Limb (tissue), 2 donors: ENCODE results near the gene CYP8B1.
"Not testable (repeated sequence)": the region's sequence is repeated elsewhere in the genome, so short reads cannot be mapped to it uniquely, and the experiment has no call there.

Experiments
- DNase-seq, 2 donors: peaks; one replicate each; pipeline ENCODE4 v3.0.0-alpha.2; 2016; ENCODE audit errors: extremely low spot score in 2 of 2

The CYP8B1 gene

GRCh38 chr3:42886294-42886822 lies 10.7 kb upstream of the CYP8B1 start:
- DNase-seq, result no peak

GRCh38 chr3:42884324-42884723 lies 8.6 kb upstream of the CYP8B1 start:
- DNase-seq, result no peak

GRCh38 chr3:42883251-42883930 lies 7.7 kb upstream of the CYP8B1 start:
- not testable (repeated sequence) for DNase-seq

GRCh38 chr3:42880601-42881451 lies 5.1 kb upstream of the CYP8B1 start:
- DNase-seq, result peak; percentile 88 to 89

GRCh38 chr3:42880183-42880582 lies 4.5 kb upstream of the CYP8B1 start:
- DNase-seq, result no peak

GRCh38 chr3:42877881-42878280 lies 2.2 kb upstream of the CYP8B1 start:
- no peak for DNase-seq

- peak in 1 of 2 donors; percentile 7 for DNase-seq
Measured at GRCh38 chr3:42876940-42877720, 1.5 kb upstream of the CYP8B1 start.

- no peak for DNase-seq
Measured at GRCh38 chr3:42876401-42876800, 722 bp upstream of the CYP8B1 start.

- peak in 1 of 2 donors; percentile 6 for DNase-seq
Measured at GRCh38 chr3:42874749-42875148, 930 bp downstream of the CYP8B1 start.

- DNase-seq, result no peak
Measured at GRCh38 chr3:42873221-42873982, 2.3 kb downstream of the CYP8B1 start.

GRCh38 chr3:42872718-42873117 lies 3.0 kb downstream of the CYP8B1 start:
- DNase-seq, result peak in 1 of 2 donors; percentile 7

GRCh38 chr3:42871592-42872196 lies 4.0 kb downstream of the CYP8B1 start:
- DNase-seq, result peak in 1 of 2 donors; percentile 53

GRCh38 chr3:42868841-42869240 lies 6.8 kb downstream of the CYP8B1 start:
- no peak for DNase-seq

- DNase-seq, result no peak
Measured at GRCh38 chr3:42867138-42867537, 8.5 kb downstream of the CYP8B1 start.

GRCh38 chr3:42865256-42865655 lies 10.4 kb downstream of the CYP8B1 start:
- no peak for DNase-seq

- DNase-seq, result peak in 1 of 2 donors; percentile 1
Measured at GRCh38 chr3:42864321-42864950, 11.2 kb downstream of the CYP8B1 start.

- DNase-seq, result no peak
Measured at GRCh38 chr3:42856544-42856943, 19.1 kb downstream of the CYP8B1 start.

GRCh38 chr3:42855547-42856380 lies 19.9 kb downstream of the CYP8B1 start:
- DNase-seq, result peak in 1 of 2 donors; percentile 2

- no peak for DNase-seq
Measured at GRCh38 chr3:42855219-42855546, 20.5 kb downstream of the CYP8B1 start.
